HS-5 (cell line): ENCODE data around the gene NFU1.
"Not testable (repeated sequence)": the region's sequence is repeated elsewhere in the genome, so short reads cannot be mapped to it uniquely, and the experiment has no call there.

Experiments used
- DNase-seq: peaks from one replicate; pipeline ENCODE4 v3.0.0-alpha.2; 2012; ENCODE audit warnings: low read depth

Gene NFU1

DNA sequence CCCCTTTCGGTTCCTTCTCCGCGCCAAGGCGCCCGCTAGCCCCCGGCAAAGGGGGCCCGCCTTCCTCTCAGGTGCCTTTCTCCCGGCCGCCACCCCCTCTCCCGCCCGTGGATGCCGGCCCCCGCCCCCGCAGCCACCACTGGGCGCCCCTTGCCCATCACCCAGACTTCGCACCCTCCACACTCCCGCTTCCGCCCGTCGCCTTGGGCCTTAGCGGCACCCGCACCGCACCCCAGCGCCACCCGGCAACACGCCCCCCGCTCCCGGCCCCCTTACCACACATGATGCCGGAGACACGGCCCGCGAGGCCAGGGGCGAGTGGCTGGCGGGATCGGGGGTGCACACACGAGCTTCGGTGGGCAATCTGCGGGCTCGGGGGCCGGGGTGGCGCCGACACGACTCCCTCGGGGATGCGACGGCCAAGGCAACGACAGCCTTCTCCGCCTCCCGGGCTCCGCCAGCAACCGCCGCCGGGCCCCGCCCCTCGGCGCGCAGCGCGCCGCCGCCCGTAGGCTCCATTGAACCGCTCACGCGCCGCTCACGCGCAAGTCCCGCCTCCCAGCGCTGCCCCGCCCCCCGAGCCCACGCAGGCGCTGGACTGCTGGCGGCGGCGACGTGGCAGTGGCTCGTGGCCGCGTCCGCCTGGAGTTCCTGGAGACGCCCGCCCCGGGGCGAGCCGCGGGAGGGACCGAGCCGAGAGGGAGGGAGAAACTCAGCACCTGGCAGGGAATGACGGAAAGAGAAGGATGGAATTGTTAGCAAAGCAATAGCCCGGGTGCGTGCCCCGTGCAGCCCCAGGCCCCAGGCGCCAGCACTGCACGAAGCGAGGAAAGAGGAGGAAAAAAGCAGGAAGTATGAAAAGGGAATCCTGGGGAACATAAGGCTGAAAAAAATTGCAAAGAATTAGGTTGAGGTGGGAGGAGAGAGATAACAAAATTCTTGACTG lies 50.2 kb downstream of the NFU1 start, which contains the start of gene GFPT1:
Gene GFPT1 (minus strand): TSS at position 439 of the 946 bp plus-strand sequence. CDS start 156 bp downstream, at position 283.
- DNase-seq, result peak; percentile 54

- DNase-seq, result no peak
Measured at GRCh38 chr2:69386360-69386759, 50.9 kb downstream of the NFU1 start.

- no peak for DNase-seq
Measured at GRCh38 chr2:69385443-69386151, 51.6 kb downstream of the NFU1 start.

DNA sequence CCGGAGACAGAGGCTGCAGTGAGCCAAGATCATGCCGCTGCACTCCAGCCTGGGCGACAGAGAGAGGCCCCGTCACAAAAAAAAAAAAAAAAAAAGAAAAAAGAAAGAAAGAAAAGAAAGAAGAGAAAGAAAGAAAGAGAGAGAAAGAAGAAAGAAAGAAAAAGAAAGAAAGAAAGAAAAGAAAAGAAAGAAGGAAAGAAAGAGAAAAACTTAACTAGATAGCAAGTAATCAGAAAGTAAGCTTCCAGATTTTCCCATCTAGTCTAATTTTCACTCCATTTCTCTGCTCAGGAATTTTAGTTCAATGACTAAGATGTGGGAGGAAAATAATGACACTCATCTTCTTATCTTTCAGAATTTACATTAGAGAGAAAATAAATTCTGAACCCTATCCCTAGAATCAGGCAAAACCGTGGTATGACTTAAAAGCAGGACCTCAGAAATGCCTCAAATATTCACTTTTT lies 52.6 kb downstream of the NFU1 start:
- DNase-seq, result no peak

GRCh38 chr2:69383176-69383812 lies 53.9 kb downstream of the NFU1 start:
- DNase-seq, result no peak

GRCh38 chr2:69382547-69382946 lies 54.7 kb downstream of the NFU1 start:
- DNase-seq, result no peak

GRCh38 chr2:69381337-69381737 lies 55.9 kb downstream of the NFU1 start:
- DNase-seq, result no peak

GRCh38 chr2:69380072-69380917 lies 56.9 kb downstream of the NFU1 start:
- DNase-seq, result no peak

DNA sequence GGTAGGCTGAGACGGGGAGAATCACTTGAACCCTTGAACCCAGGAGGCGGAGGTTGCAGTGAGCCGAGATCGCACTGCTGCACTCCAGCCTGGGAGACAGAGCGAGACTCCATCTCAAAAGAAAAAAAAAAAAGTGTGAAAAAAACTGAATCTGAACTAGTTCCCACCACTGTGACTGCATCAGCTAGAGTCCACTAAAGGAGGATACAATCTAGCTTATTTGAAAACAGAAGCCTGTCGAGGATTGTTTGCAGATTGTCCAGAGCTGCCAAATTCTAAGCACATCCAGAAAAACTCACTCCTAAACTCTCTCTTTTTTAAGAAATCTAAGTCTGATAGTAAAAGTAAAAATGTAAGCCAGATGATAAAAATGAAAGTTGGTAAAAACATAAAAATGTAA lies 60.8 kb downstream of the NFU1 start:
- no peak for DNase-seq

- DNase-seq, result no peak
Measured at GRCh38 chr2:69375494-69376353, 61.5 kb downstream of the NFU1 start.

DNA sequence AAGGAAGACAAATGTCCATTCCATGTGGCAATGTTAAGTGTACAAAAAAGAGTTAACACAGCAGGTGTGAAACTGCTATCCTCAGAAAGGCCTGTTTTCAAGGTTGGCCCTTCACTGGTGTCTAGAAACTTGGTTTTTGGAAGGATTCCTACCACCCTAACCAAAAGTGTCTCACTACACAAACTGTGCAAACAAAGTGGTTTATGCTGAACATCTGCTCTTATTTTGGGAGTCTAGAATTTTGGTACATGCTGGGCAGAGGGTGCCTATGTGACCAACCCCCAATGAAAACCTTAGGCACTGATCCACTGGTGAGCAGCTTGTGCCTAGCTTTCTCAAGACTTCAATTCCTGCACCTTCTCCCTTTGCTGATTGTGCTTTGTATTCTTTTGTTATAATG lies 64.5 kb downstream of the NFU1 start:
- DNase-seq, result no peak

DNA sequence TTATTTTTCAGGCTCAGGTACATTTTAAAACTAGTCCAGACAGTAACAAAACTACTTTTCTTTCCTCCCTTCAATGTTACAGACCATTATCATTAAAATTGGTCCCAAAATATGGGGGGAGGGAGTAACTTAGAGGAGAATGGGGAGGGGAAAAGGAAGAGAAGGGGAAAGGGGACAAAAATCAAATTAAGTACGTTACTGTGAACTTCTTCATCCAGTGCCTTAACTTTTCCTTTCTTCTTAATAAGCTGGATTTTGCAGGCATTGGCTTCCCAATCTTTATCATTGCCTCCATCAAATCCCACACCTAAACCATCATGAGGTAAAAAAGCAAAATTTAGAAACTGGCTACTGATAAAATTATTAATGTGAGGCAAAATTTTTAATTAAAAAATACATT lies 67.4 kb downstream of the NFU1 start:
- DNase-seq, result no peak

GRCh38 chr2:69368588-69368987 lies 68.6 kb downstream of the NFU1 start:
- no peak for DNase-seq

GRCh38 chr2:69359371-69359770 lies 77.9 kb downstream of the NFU1 start:
- no peak for DNase-seq

DNA sequence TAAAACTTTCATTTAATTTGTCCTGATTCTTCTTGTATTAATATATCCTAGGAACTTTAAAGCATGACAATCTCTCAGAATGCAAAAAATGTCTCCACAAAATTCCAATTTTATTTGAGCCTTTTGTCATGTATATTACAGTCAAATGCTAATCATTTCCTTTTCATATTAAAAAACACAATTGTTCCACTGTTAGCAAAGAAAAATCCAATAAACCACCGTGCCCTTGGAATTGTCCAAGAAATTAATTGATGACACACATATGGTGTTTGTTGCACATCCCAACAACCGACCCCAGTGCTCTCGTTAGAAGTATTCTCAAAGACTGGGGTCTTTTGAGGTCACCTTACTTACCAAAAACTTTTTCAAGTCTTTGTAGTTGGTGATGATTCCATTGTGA lies 78.3 kb downstream of the NFU1 start:
- DNase-seq, result no peak

DNA sequence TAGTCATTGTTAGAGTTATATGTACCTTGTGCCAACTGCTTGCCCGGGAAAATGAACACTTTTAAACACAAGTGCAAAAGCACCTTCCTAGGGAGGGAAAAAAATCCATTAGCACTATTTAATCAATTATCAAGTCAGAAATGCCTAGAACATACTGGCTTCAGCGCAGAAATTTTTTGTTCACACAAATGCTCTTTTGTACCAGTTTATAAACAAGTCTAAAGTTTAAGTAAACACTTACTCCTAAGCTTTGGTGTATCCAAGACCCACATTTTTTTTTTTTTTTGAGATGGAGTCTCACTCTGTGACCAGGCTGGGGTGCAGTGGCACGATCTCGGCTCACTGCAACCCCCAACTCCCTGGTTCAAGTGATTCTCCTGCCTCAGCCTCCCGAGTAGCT lies 80.8 kb downstream of the NFU1 start:
- DNase-seq, result no peak

GRCh38 chr2:69354976-69355375 lies 82.3 kb downstream of the NFU1 start:
- DNase-seq, result not testable (repeated sequence)

DNA sequence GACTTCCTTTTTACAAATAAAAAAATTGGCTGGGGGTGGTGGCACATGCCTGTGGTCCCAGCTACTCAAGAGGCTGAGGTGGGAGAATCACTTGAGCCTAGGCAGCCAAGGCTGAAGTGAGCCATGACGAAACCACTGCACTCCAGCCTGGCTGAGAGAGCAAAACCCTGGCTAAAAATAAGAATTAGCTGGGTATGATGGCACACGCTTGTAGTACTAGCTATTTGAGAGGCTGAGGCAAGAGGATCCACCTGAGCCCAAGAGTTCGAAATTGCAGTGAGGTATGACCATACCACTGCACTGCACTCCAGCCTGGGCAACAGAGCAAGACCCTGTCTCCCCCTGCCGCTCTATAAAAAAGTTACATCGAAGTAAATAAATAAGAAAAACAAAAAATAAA lies 83.9 kb downstream of the NFU1 start:
- no peak for DNase-seq

- DNase-seq, result no peak
Measured at GRCh38 chr2:69348781-69349180, 88.5 kb downstream of the NFU1 start.
